IPS DF 6.9 (cell line): ENCODE measurements around the gene LST1.

Experiments used
- DNase-seq: peaks from one replicate; pipeline ENCODE4 v3.0.0-alpha.2; 2013; ENCODE audit warnings: low read depth, low spot score
- H3K27ac ChIP-seq: one replicate; pipeline ENCODE4 v1.5.1; 2013; ENCODE audit warnings: low read length, control low read depth
- H3K27me3 ChIP-seq: 2 replicates; pipeline ENCODE4 v1.6.1; 2013; ENCODE audit warnings: mild to moderate bottlenecking, low read length; ENCODE audit not compliant: control insufficient read depth, insufficient read depth
- H3K36me3 ChIP-seq: 2 replicates; pipeline ENCODE4 v1.6.1; 2013; ENCODE audit warnings: low read length; ENCODE audit not compliant: control insufficient read depth, insufficient read depth
- H3K4me1 ChIP-seq: 2 replicates; pipeline ENCODE4 v1.6.1; 2013; ENCODE audit warnings: low read length; ENCODE audit not compliant: control insufficient read depth, insufficient read depth
- H3K4me3 ChIP-seq: 2 replicates; pipeline ENCODE4 v1.5.1; 2013; ENCODE audit warnings: mild to moderate bottlenecking, low read length
- H3K9me3 ChIP-seq: 2 replicates; pipeline ENCODE4 v1.6.1; 2013; ENCODE audit warnings: low read length, inconsistent platforms; ENCODE audit not compliant: control insufficient read depth, insufficient read depth
- WGBS: extraction: QIAGEN DNeasy Blood & Tissue Kit; methylation state at CpG from one replicate; pipeline ENCODE4 v1.1.7; 2013; ENCODE audit warnings: mixed read lengths, missing lambda C conversion rate; ENCODE audit not compliant: insufficient read length, insufficient coverage; 5-methylcytosine and 5-hydroxymethylcytosine counted together

The LST1 gene

GRCh38 chr6:31559958-31560696 lies 25.9 kb upstream of the LST1 start:
- no peaks in the 10 kb centered on the region for H3K27me3 ChIP-seq
- H3K4me1 ChIP-seq = no peaks in the 10 kb centered on the region
- WGBS = no CpG with 5 or more reads among the region's 7 CpGs
- no peak for DNase-seq
- H3K4me3 ChIP-seq = no peak overlapping the region
- H3K36me3 ChIP-seq = peaks cover 2% of the 10 kb centered on the region; the same call in 1 of the 2 replicates
- H3K9me3 ChIP-seq = no peaks in the 10 kb centered on the region
- no peak overlapping the region for H3K27ac ChIP-seq

DNA sequence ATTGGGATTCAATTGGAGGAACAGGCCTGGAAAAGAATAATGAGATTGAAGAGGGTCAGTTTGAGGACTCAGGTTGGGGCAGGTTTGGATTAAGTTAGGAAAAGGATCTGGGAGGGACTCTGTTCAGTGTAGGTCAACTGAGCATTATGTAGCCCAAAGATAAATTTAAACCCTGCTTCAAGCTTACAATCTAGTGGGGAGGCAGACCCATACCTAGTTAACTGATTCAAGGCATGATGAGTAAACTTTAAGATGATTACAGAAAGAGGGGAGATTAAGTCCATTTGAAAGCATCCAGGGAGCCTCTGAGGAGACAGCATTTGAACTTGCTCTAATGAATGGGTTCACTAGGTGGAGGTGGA lies 25.4 kb upstream of the LST1 start:
- Histone ChIP-seq H3K4me1 (no peaks in the 10 kb centered on the region), H3K4me3 (no peak overlapping the region), H3K9me3 (no peaks in the 10 kb centered on the region; the same call in 1 of the 2 replicates), H3K36me3 (peaks cover 2% of the 10 kb centered on the region; the same call in 1 of the 2 replicates), H3K27ac (no peak overlapping the region), H3K27me3 (no peaks in the 10 kb centered on the region)
- no peak for DNase-seq

GRCh38 chr6:31567531-31568370 lies 18.3 kb upstream of the LST1 start:
- H3K27ac ChIP-seq = no peak overlapping the region
- no peaks in the 10 kb centered on the region for H3K27me3 ChIP-seq
- H3K4me3 ChIP-seq = no peak overlapping the region
- no peak for DNase-seq
- WGBS = no CpG with 5 or more reads among the region's 9 CpGs
- H3K4me1 ChIP-seq = 0 out of 2 replicates have a peak, but pooled peaks cover 1% of the 10 kb centered on the region
- no peaks in the 10 kb centered on the region for H3K36me3 ChIP-seq
- no peaks in the 10 kb centered on the region; the same call in 1 of the 2 replicates for H3K9me3 ChIP-seq

GRCh38 chr6:31568537-31568961 lies 17.5 kb upstream of the LST1 start:
- Histone ChIP-seq H3K4me3 (no peak overlapping the region), H3K27ac (no peak overlapping the region), H3K4me1 (0 out of 2 replicates have a peak, but pooled peaks cover 1% of the 10 kb centered on the region), H3K36me3 (no peaks in the 10 kb centered on the region), H3K9me3 (no peaks in the 10 kb centered on the region; the same call in 1 of the 2 replicates), H3K27me3 (no peaks in the 10 kb centered on the region)
- DNase-seq = no peak
- WGBS = no CpG with 5 or more reads among the region's 3 CpGs

DNA sequence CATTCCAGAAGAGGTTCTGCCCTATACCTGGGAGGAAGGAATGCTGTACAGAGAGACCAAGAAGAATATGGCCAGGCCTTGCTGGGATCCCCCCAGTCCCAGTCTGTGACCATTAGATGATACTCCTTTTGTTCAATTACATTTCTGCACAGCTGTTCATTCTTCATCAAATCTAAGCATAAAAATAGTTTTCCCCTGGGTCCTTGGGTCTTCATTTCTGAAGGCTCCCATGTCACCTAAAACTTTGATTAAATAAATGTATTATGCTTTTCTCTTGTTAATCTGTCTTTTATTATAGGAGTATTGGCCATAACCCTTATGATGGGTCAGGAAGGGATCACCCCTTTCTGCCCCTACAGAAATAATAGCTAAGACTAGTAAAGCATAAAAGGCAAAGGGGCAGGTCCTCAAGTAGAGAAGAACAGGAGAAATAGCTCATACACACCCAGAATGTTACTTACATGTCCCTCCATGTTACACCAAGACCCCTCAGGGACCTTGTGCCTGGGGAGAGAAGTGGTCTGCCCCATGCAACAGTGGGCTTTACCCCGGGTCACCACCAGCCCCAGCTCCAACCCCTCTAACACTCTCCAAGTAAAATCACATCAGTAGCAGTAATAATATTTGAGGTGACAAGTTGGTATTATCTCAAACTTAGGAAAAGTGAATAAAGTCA lies 16.1 kb upstream of the LST1 start:
- no CpG with 5 or more reads among the region's 1 CpG for WGBS
- Histone ChIP-seq H3K27ac (no peak overlapping the region), H3K4me1 (0 out of 2 replicates have a peak, but pooled peaks cover 1% of the 10 kb centered on the region), H3K36me3 (no peaks in the 10 kb centered on the region), H3K4me3 (no peak overlapping the region), H3K27me3 (no peaks in the 10 kb centered on the region), H3K9me3 (no peaks in the 10 kb centered on the region; the same call in 1 of the 2 replicates)
- no peak for DNase-seq

GRCh38 chr6:31572041-31572911 lies 13.8 kb upstream of the LST1 start, which contains the start of gene LTA:
Gene LTA (plus strand): TSS chr6:31572289. CDS start chr6:31572743, 454 bp downstream.
- H3K9me3 ChIP-seq = no peaks in the 10 kb centered on the region
- H3K4me3 ChIP-seq = no peak within 1 kb of the TSS
- H3K27ac ChIP-seq = no peak within 1 kb of the TSS
- no CpG with 5 or more reads among the region's 27 CpGs for WGBS
- DNase-seq = no peak
- H3K4me1 ChIP-seq = 0 out of 2 replicates have a peak, but pooled peaks cover 1% of the 10 kb centered on the region
- H3K36me3 ChIP-seq = no peaks in the 10 kb centered on the region
- no peaks in the 10 kb centered on the region for H3K27me3 ChIP-seq

- no peaks in the 10 kb centered on the region for H3K9me3 ChIP-seq
- no peaks in the 10 kb centered on the region for H3K27me3 ChIP-seq
- H3K36me3 ChIP-seq = no peaks in the 10 kb centered on the region
- H3K4me3 ChIP-seq = no peak overlapping the region
- WGBS = no CpG with 5 or more reads among the region's 9 CpGs
- no peak for DNase-seq
- H3K27ac ChIP-seq = no peak overlapping the region
- no peaks in the 10 kb centered on the region for H3K4me1 ChIP-seq
These were observed 12.6 kb upstream of the LST1 start for GRCh38 chr6:31573239-31574105.

- Histone ChIP-seq H3K4me1 (no peaks in the 10 kb centered on the region; the same call in 1 of the 2 replicates), H3K27me3 (no peaks in the 10 kb centered on the region), H3K27ac (no peak overlapping the region), H3K36me3 (no peaks in the 10 kb centered on the region), H3K4me3 (no peak overlapping the region), H3K9me3 (no peaks in the 10 kb centered on the region)
- WGBS = no CpG with 5 or more reads among the region's 14 CpGs
- no peak for DNase-seq
These were observed 11.7 kb upstream of the LST1 start for GRCh38 chr6:31574106-31575061.
